DMS 273 (cell line): Measurements from ENCODE around the gene CAVIN3.

Experiments used
- DNase-seq: peaks from one replicate; lab custom pipeline; 2025; ENCODE audit not compliant: unreplicated experiment; lab: John Stamatoyannopoulos, UW

CAVIN3 gene

DNA sequence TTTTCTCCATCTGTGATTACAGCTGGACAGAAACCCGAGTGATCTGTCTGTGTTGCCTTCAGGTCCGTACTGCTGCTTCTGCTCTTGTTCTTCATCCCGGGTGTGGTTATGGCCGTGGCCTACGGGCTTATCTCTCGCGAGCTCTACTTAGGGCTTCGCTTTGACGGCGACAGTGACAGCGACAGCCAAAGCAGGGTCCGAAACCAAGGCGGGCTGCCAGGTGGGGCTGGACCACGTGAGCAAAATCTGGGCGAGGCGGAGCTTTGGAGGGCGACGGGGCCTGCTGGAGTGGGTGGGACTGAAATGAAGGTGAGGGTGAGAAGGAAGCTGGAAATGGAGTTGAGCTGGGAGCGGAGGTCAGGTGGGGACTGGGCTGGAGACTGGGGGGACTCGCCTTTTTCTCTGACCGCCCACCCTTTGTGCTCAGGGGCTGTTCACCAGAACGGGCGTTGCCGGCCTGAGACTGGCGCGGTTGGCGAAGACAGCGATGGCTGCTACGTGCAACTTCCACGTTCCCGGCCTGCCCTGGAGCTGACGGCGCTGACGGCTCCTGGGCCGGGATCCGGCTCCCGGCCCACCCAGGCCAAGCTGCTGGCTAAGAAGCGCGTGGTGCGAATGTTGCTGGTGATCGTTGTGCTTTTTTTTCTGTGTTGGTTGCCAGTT, 49.6 kb downstream of the CAVIN3 start:
- no peak for DNase-seq

DNA sequence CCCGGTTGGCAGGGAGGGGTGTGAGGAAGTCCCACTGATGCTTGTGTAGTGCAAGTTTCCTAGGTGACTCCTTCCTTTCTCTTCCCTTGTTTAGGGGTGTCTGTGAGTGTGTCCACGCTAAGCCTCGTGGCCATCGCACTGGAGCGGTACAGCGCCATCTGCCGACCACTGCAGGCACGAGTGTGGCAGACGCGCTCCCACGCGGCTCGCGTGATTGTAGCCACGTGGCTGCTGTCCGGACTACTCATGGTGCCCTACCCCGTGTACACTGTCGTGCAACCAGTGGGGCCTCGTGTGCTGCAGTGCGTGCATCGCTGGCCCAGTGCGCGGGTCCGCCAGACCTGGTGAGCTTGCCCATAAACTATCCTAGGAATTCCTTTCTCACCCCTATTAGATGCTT, 50.3 kb downstream of the CAVIN3 start:
- DNase-seq: no peak
